K562 (cell line): ENCODE results near the gene DNAL4. TPM values are rescaled to one million over a fixed set of nuclear protein-coding genes. Genes with fewer than 3 reads are reported as not detected.

ENCODE experiments used
- CHCHD3 ChIP-seq: fragments of 250-450 bp; sonication (Bioruptor Pico); IDR thresholded peaks from 2 replicates; pipeline ENCODE4 v2.1.2; 2022; ENCODE audit warnings: mild to moderate bottlenecking
- CTBP1 ChIP-seq: fragments of 450-650 bp; IDR thresholded peaks from 2 replicates; pipeline ENCODE4 v1.6.1; 2016; ENCODE audit warnings: borderline replicate concordance
- HDAC1 ChIP-seq, 2 experiments: fragments of 450-650 bp; IDR thresholded peaks; 2 replicates each; pipeline ENCODE4 v1.6.1; 2016 to 2017; ENCODE audit warnings: inconsistent platforms in 1 of 2, mild to moderate bottlenecking in 1 of 2, moderate library complexity in 1 of 2
- KLF13 ChIP-seq: fragments of 450-650 bp; IDR thresholded peaks from 2 replicates; pipeline ENCODE4 v1.6.1; 2016; ENCODE audit warnings: missing genetic modification characterization, low read depth, mild to moderate bottlenecking, missing compliant biosample characterization, moderate library complexity, borderline replicate concordance
- NEUROD1 ChIP-seq: fragments of 150-350 bp; IDR thresholded peaks from 2 replicates; pipeline ENCODE4 v1.6.1; 2014; ENCODE audit warnings: borderline replicate concordance, low read length, low read depth; ENCODE audit not compliant: partially characterized antibody
- POU5F1 ChIP-seq: fragments of 150-350 bp; IDR thresholded peaks from 2 replicates; pipeline ENCODE4 v1.6.1; 2014; ENCODE audit warnings: borderline replicate concordance, low read length, low read depth, mild to moderate bottlenecking; ENCODE audit not compliant: partially characterized antibody
- SMAD3 ChIP-seq: fragments of 450-650 bp; formaldehyde crosslinking; conservative IDR thresholded peaks from 2 replicates; pipeline ENCODE4 v1.4.0; 2020; ENCODE audit warnings: mild to moderate bottlenecking
- ZNF41 ChIP-seq: fragments of 250-450 bp; sonication (Bioruptor Pico); conservative IDR thresholded peaks from 2 replicates; pipeline ENCODE4 v1.4.0; 2020; ENCODE audit warnings: mild to moderate bottlenecking
- ZNF445 ChIP-seq: fragments of 250-450 bp; sonication (Bioruptor Pico); IDR thresholded peaks from 2 replicates; pipeline ENCODE4 v1.4.0; 2020; ENCODE audit warnings: low read depth, mild to moderate bottlenecking, moderate library complexity
- polyA plus RNA-seq, 8 experiments: library from polyadenylated mRNA; depleted of rRNA in 4 of 8; stranded (reverse) in 5 of 8; unstranded in 3 of 8; fragments of >200 nt; fragmentation: Nextera tagmentation in 2 of 8; fragmentation: Illumina TruSeq in 1 of 8; extraction: Ambion mirVana in 2 of 8; extraction: Trizol in 1 of 8; gene quantifications; 2 replicates each; pipeline versions ENCODE4 v1.2.1 to v1.2.3, GENCODE V29; 2011 to 2014; ENCODE audit warnings: inconsistent platforms in 1 of 8, missing spikeins in 1 of 8
- total RNA-seq, 7 experiments: library from RNA; depleted of rRNA in 6 of 7; stranded (reverse); fragments of >200 nt in 6 of 7; fragmentation: Illumina TruSeq in 2 of 7; extraction: Trizol in 2 of 7; gene quantifications; 2 replicates each; pipeline versions ENCODE4 v1.2.1 to v1.2.3, GENCODE V29; 2011 to 2021; ENCODE audit warnings: low replicate concordance in 1 of 7
- TF ChIP-seq, protein P1 (sequence below): fragments of 250-450 bp; sonication (Bioruptor Pico); IDR thresholded peaks from 2 replicates; pipeline ENCODE4 v1.8.0; 2021; ENCODE audit warnings: borderline replicate concordance, mild to moderate bottlenecking, moderate library complexity; ENCODE audit not compliant: poor library complexity, severe bottlenecking
- TF ChIP-seq, protein P2 (sequence below): fragments of 450-650 bp; formaldehyde crosslinking; IDR thresholded peaks from 2 replicates; pipeline ENCODE4 v1.4.0; 2020; ENCODE audit warnings: mild to moderate bottlenecking

Gene DNAL4
- total and polyA plus RNA-seq, 9 of the 15 experiments (the other 6 are each of a cell fraction or from before 2014, with no cell fraction given), result 0.20 to 9.4 (median 5.2) TPM

DNA sequence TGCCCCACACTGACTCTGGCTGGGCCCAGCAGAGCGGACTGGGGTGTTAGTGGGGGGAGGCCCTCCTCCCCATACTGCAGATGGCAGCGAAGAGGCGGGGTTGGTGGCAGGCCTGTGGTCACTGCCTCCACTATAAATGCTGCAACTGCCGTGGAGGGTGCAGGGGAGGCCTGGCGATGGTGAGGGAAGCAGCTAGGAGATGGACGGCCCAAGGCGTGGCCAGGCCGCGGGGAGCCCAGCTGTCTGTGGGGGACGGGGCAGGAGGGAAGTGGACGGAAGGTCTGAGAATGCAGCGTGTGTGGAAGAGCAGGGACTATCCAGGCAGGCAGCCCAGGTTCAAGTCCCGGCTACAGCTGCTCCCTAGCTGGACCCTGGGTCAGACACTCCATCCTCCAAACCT is 18.3 kb downstream of the DNAL4 start (continued):
- TF ChIP-seq, protein P1, sequence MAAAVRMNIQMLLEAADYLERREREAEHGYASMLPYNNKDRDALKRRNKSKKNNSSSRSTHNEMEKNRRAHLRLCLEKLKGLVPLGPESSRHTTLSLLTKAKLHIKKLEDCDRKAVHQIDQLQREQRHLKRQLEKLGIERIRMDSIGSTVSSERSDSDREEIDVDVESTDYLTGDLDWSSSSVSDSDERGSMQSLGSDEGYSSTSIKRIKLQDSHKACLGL (CRISPR knock-in tag), result no peak
- TF ChIP-seq CHCHD3 (CRISPR knock-in tag), result no peak
- no peak for TF ChIP-seq NEUROD1
- TF ChIP-seq CTBP1, result no peak
- TF ChIP-seq ZNF445 (CRISPR knock-in tag), result no peak
- TF ChIP-seq SMAD3 (CRISPR knock-in tag), result no peak
- no peak for TF ChIP-seq ZNF41 (CRISPR knock-in tag)
- TF ChIP-seq HDAC1 (IDR thresholded peaks at IDR 0.05), result no peak
- TF ChIP-seq POU5F1, result no peak
- TF ChIP-seq, protein P2, sequence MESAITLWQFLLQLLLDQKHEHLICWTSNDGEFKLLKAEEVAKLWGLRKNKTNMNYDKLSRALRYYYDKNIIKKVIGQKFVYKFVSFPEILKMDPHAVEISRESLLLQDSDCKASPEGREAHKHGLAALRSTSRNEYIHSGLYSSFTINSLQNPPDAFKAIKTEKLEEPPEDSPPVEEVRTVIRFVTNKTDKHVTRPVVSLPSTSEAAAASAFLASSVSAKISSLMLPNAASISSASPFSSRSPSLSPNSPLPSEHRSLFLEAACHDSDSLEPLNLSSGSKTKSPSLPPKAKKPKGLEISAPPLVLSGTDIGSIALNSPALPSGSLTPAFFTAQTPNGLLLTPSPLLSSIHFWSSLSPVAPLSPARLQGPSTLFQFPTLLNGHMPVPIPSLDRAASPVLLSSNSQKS, result no peak
- TF ChIP-seq KLF13 (tag), result no peak
